Vagina (tissue), 2 donors: ENCODE measurements around the gene SH3RF1.

Experiments used
- CTCF ChIP-seq, 3 experiments: fragments of 450-650 bp in 2 of 3; fragments of 200-600 bp in 1 of 3; sonication (generic) in 1 of 3; IDR thresholded peaks; one replicate each; pipeline ENCODE4 v1.5.1; 2017 to 2019; ENCODE audit warnings: antibody characterized with exemption in 3 of 3, mild to moderate bottlenecking in 2 of 3, moderate library complexity in 2 of 3
- POLR2A ChIP-seq, 2 donors: fragments of 450-650 bp; IDR thresholded peaks; one replicate each; pipeline ENCODE4 v1.6.1; 2017; ENCODE audit warnings: antibody characterized with exemption in 2 of 2, mild to moderate bottlenecking in 2 of 2, moderate library complexity in 2 of 2
- POLR2AphosphoS5 ChIP-seq, 2 donors: sonication (generic); formaldehyde crosslinking; IDR thresholded peaks; one replicate each; pipeline ENCODE4 v1.9.0; 2017; ENCODE audit warnings: antibody characterized with exemption in 2 of 2, mild to moderate bottlenecking in 2 of 2, low read depth in 1 of 2; ENCODE audit not compliant: insufficient read depth in 1 of 2

GRCh38 chr4:169208090-169208455 is 62.7 kb downstream of the SH3RF1 start:
- TF ChIP-seq POLR2A (IDR thresholded peaks at IDR 0.05) (no peak), CTCF (IDR thresholded peaks at IDR 0.05) (no peak), POLR2AphosphoS5 (IDR thresholded peaks at IDR 0.05; ENCODE audit: insufficient read depth in 1 of 2, low read depth in 1 of 2) (no peak)
